Measurements from ENCODE around the gene BCAM. TPM values are rescaled to one million over a fixed set of nuclear protein-coding genes. Genes with fewer than 3 reads are reported as not detected.

Gene BCAM
- total and polyA plus RNA-seq, 8 donors, result 110 to 389 (median 163) TPM

DNA sequence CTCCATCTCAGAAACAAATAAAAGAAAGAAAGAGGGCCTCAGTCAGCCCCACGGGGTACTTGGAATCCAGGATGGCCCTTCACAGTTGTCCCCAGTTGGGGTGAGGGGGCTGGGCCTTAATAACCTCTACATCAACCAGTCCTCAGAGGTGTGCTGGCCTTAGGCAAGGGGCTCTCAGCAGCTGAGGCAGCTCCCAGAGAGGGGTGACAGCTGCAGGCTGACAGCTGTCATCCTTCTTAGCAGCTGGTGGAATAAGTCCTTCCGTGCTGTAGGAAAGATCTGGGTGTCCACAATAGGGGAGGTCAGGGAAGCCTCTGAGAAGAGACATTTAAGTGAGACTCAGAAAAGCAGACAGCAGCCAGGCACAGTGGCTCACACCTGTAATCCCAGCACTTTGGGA, 7.4 kb downstream of the BCAM start:
- DNase-seq (no peak), ATAC-seq (no peak)
- Histone ChIP-seq H3K27ac (no peak overlapping the region), H3K36me3 (peaks cover 0 to 26% of the 10 kb centered on the region in 2 donors), H3K4me1 (no peaks in the 10 kb centered on the region), H3K4me3 (no peak overlapping the region), H3K27me3 (no peaks in the 10 kb centered on the region), H3K9me3 (no peaks in the 10 kb centered on the region)
- TF ChIP-seq, protein P1, sequence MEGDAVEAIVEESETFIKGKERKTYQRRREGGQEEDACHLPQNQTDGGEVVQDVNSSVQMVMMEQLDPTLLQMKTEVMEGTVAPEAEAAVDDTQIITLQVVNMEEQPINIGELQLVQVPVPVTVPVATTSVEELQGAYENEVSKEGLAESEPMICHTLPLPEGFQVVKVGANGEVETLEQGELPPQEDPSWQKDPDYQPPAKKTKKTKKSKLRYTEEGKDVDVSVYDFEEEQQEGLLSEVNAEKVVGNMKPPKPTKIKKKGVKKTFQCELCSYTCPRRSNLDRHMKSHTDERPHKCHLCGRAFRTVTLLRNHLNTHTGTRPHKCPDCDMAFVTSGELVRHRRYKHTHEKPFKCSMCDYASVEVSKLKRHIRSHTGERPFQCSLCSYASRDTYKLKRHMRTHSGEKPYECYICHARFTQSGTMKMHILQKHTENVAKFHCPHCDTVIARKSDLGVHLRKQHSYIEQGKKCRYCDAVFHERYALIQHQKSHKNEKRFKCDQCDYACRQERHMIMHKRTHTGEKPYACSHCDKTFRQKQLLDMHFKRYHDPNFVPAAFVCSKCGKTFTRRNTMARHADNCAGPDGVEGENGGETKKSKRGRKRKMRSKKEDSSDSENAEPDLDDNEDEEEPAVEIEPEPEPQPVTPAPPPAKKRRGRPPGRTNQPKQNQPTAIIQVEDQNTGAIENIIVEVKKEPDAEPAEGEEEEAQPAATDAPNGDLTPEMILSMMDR (IDR thresholded peaks at IDR 0.05), result no peak
- intact Hi-C loops (cut with DNase I), result no loop called here

- intact Hi-C loops (cut with DNase I), result no loop called here
- no peak overlapping the region for H3K27ac ChIP-seq
Observed at GRCh38 chr19:44817725-44818465, 9.0 kb downstream of the BCAM start.

DNA sequence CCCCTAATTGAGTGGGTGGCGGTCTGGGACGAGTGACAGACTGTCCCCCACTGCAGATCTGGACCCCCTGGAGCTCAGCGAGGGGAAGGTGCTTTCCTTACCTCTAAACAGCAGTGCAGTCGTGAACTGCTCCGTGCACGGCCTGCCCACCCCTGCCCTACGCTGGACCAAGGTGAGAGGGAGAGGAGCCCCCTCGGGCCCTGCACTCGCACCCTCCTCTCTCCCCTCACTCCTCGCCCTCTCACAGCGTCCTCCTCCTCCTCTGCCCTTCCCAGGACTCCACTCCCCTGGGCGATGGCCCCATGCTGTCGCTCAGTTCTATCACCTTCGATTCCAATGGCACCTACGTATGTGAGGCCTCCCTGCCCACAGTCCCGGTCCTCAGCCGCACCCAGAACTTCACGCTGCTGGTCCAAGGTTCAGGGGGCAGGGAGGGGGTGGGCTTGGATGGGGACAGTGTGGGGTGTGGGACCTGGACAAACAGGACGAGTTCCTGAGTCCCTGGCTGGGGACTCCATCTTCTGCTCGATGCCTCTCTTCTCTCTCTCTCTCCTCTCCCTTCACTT, 9.6 kb downstream of the BCAM start:
- peaks cover 0 to 19% of the 10 kb centered on the region in 2 donors for H3K36me3 ChIP-seq
- no peaks in the 10 kb centered on the region for H3K27me3 ChIP-seq
- H3K9me3 ChIP-seq, result no peaks in the 10 kb centered on the region
- H3K27ac ChIP-seq, result no peak overlapping the region
- TF ChIP-seq, protein P1 (IDR thresholded peaks at IDR 0.05), result no peak
- intact Hi-C loops (cut with DNase I), result no loop called here
- H3K4me3 ChIP-seq, result no peak overlapping the region
- DNase-seq (no peak), ATAC-seq (no peak)
- H3K4me1 ChIP-seq, result no peaks in the 10 kb centered on the region

More at GRCh38 chr19:44817725-44818465, 9.0 kb downstream of the BCAM start:
- Histone ChIP-seq H3K4me1 (no peaks in the 10 kb centered on the region), H3K4me3 (no peak overlapping the region), H3K36me3 (peaks cover 0 to 25% of the 10 kb centered on the region in 2 donors), H3K27me3 (no peaks in the 10 kb centered on the region), H3K9me3 (no peaks in the 10 kb centered on the region)
- TF ChIP-seq, protein P1 (IDR thresholded peaks at IDR 0.05), result no peak
- no peak for ATAC-seq
- no peak for DNase-seq

DNA sequence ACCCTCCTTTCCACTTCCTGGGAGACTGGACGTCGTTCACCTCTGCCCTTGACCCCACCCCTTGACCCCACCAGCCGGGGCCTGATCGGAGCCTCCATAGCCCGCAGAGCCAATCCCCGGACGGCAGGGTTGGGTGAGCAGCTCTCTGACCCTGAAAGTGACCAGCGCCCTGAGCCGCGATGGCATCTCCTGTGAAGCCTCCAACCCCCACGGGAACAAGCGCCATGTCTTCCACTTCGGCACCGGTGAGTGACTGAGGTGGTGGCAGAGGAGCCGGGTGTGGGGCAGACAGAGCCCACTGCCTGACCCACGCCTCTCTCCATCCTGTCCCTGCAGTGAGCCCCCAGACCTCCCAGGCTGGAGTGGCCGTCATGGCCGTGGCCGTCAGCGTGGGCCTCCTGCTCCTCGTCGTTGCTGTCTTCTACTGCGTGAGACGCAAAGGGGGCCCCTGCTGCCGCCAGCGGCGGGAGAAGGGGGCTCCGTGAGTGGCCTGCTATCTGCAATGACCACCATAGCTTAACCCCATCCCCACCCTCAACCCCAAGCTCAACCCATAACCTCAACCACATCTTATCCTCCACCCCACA, 10.4 kb downstream of the BCAM start:
- H3K36me3 ChIP-seq, result peaks cover 0 to 11% of the 10 kb centered on the region in 2 donors
- H3K27ac ChIP-seq, result no peak overlapping the region
- no peak overlapping the region for H3K4me3 ChIP-seq
- no peaks in the 10 kb centered on the region for H3K27me3 ChIP-seq
- no peaks in the 10 kb centered on the region for H3K4me1 ChIP-seq
- intact Hi-C loops (cut with DNase I), result no loop called here
- DNase-seq, result no peak
- no peaks in the 10 kb centered on the region for H3K9me3 ChIP-seq
- TF ChIP-seq, protein P1 (IDR thresholded peaks at IDR 0.05), result no peak
- no peak for ATAC-seq

Measured in left lung (tissue), 10 donors.